T-helper 9 cell (primary cell): ENCODE data around the gene SRGAP1.
"Not testable (repeated sequence)": the region's sequence is repeated elsewhere in the genome, so short reads cannot be mapped to it uniquely, and the experiment has no call there.

ENCODE experiments used
- DNase-seq: peaks from one replicate; pipeline ENCODE4 v3.0.0-alpha.2; 2020

The SRGAP1 gene

GRCh38 chr12:63838411-63838810 lies 6.1 kb upstream of the SRGAP1 start:
- DNase-seq = no peak

DNA sequence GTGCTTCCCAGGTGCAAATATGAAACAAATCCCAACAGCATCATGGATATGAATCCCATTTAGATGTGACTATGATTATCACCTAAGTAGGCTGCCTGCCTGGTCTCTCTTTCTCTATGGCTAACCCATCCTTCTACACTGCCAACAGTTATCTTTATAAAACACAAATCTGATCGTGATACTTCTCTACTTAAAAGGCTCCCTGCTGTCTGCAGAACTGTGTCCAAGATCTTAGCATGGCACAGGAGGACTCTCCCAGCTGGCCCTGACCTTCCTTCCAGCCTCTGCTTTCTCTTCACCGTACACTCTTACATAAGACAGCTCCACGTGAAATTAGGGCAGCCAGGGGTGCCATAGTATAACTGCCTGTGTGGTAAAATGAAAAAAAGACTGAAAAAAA lies 3.5 kb upstream of the SRGAP1 start:
- no peak for DNase-seq

- DNase-seq = no peak
These were observed 2.9 kb upstream of the SRGAP1 start for GRCh38 chr12:63841571-63841970.

GRCh38 chr12:63842750-63843149 lies 1.8 kb upstream of the SRGAP1 start:
- not testable (repeated sequence) for DNase-seq

DNA sequence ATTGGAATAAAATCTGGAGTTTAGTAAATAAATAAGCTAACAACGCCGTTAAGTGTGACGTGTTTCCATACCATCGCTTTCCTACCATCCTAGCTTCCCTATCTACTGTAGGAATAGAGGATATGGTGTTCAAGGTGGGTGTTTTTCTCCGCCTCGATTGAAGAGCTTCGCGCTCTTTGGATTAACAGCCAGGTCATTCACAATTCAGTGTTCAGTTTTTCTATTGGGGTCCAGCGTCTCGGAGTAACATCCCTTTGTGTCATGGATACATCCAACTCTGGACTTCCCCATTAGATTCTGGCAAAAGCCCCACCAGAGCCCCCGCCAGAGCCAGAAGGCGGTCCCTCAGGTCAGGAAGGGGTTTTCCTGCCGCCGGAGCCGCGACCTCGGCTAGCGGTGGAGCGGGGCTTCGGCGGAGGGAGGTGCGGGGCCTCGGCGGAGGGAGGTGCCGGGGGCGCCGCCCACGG lies 1.2 kb upstream of the SRGAP1 start:
- DNase-seq = peak; percentile 8

GRCh38 chr12:63843721-63844390 lies 644 bp upstream of the SRGAP1 start:
- peak; percentile 53 for DNase-seq

DNA sequence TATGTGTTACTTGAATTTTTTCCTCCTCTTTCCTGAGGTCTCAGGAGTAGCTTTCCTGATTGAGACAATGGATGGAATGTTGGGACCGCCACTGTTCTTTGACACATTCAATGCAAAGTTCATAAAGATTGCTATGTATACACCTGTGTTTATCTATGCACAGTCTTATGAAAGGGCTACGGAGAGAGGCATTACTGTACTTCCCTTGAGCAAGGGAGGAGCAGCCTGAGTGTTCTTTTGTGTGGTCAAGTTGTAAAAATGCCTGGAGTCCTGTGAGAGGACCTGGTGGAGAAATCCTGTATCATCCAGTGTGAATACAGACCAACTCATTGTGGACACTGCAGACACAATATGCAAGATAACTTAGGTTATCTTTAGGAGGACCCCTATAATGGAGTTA lies 1.2 kb downstream of the SRGAP1 start:
- DNase-seq = no peak

DNA sequence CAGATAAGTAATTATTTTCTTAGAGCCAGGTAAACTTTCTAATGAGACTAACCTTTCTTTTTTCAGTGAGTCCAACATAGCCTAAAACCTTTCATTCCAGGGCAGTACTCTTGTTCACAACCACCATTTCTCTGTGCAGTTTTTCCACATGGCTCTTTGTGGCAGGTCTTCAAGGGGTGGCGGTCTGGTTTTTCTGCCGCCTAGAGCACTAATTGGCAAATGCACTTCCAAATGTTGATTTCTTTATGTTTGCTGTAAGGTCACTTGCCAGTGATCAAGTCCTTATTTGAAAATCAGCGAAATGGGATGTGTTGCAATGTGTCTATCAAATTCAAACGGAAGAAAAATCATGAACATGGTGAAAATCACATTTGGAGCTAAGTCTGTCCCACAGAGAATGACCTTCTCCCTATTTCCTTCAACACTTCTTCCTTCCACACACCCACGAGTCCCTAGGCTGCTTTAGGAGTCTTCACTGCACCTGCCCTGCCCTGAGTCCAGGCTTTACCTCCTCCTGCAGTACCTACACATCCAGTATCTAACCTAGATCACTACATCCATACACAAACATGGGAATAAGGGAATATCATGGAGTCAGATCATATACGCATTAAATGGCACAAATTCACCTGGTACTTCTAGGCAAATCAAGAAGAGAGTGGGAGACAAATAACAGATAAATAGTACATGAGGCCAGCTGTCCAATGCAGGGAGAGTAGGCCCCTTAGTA lies 1.9 kb downstream of the SRGAP1 start:
- no peak for DNase-seq

- DNase-seq = no peak
These were observed 4.0 kb downstream of the SRGAP1 start for GRCh38 chr12:63848450-63848849.

- DNase-seq = no peak
These were observed 4.7 kb downstream of the SRGAP1 start for GRCh38 chr12:63849106-63849620.

DNA sequence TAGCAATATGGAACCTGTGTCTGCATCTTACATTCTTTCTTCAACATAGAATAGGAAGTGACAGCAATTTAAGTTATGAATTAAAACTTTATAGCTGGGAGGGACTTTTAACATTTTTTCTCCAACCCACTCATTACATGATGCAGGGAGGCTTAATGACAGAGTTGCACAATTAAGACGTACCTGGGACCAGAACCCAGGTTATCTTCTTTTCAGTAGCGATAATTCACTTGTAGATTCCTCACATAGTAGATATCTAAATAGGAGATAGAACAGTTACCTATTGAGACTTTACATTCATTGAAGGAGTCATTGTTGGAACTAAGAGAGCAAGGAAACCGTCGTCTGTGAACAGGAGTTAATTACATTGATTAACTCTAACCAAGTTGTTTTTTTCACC lies 5.1 kb downstream of the SRGAP1 start:
- no peak for DNase-seq

- DNase-seq = no peak
These were observed 9.5 kb downstream of the SRGAP1 start for GRCh38 chr12:63853978-63854377.

DNA sequence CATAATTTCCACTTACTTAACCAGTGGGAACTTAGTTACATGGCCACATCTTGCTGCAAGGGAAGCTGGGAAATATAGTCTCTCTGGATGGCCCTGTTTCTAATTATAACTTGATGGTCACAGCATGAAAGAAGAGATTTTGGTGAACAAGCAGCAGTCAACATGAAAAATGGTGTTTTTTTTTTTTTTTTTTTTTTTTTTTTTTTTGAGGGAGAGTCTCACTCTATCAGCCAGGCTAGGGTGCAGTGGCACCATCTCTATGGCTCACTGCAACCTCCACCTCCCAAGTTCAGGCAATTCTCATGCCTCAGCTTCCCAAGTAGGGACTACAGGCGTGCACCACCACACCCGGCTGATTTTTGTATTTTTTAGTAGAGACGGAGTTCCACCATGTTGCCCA lies 10.8 kb downstream of the SRGAP1 start:
- no peak for DNase-seq

DNA sequence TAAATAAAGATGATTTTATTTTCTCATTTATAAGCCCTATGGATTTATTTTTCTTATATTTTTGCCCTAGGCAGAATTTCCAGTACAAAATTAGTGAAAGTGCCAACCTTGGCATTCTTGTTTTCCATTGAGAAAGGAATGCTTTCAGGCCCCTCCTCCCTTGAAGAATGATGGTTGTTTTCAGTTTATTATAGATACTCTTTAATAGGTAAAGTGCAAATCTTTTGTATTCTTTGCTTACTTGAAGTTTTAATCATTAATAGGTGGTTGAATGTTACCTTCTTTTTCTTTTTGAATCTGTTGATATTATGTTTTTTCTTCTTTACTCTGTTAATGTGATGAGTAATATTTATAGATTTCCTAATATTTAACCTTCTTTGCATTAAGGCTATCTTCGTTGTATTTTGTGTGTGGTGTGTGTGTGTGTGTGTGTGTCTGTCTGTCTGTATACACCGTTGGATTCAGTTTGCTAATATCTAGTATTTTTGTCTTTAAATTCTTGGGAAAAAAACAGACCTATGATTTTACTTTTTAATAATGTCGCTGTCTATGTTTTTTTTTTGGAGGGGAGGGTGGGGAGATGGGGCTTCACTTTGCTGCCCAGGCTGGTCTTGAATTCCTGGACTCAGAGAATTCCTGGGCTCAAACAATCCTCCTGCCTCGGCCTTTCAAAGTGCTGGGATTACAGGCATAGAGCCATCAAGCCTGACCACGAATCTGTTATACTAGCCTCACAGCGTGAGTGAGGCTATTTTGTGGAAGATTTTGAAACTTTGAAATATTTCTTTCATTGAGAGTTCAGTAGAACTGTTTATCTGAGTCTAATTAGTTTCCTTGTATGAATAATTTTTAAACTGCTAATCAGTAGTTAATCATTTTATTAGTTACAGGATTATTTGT lies 13.5 kb downstream of the SRGAP1 start:
- DNase-seq = no peak

DNA sequence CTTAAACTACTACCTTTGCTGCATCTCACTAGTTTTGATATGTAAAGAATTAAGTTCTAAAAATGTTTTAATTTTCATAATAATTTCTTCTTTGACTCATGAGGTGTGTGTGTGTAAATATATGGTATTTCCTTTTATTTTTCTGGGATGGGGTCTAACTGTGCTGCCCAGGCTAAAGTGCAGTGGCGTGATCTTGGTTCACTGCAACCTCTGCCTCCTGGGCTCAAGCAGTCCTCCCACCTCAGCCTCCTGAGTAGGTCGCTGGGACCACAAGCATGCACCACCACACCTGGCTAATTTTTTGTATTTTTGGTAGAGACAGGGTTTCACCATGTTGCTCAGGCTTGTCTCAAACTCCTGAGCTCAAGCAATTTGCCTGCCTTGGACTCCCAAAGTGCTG lies 15.4 kb downstream of the SRGAP1 start:
- not testable (repeated sequence) for DNase-seq

GRCh38 chr12:63862187-63862968 lies 17.9 kb downstream of the SRGAP1 start:
- no peak for DNase-seq

DNA sequence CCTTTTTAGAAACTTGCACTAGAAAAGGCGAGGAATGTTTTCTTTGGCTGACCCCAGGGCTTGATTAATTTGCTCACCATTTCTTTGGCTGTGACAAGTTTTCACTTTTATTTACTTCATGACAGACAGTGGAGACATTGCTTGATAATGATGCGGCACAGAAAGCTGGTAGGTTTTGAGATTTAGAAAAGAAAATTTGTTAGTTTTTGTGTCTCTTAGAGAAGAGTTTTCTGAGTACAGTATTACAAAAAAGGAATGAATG lies 18.4 kb downstream of the SRGAP1 start:
- no peak for DNase-seq

DNA sequence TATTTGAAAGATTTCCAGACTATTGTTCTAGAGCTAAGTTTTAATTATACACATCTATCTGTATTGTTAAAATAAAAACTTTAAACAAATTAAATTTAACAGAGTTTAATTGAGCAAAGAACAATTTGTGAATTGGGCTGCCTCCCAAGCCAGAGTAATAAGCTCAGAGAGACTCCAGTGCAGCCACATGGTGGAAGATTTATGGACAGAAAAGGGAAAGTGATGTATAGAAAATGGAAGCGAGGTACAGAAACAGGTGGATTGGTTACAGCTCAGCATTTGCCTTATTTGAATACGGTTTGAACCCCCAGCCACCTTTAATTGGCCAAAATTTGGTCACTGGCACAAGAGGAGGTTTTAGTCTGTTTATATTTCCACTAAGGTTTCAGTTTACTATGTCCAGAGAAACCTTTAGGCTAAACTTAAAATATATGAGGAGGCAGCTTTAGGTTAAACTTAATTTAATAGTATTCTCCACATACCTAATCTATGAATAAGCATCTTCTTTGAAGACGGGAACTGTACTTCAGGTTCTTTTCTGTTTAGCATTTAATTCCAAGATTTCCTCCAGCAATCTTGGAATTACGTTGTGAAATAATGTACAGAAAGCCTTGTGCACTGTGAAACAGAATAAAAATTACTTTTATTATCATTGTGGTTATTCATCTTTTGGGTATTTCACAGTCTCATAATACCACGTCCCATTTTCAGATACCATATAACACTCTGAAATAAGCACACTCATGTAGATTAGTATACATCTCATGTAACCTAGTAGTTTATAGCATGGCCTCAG lies 19.4 kb downstream of the SRGAP1 start:
- no peak for DNase-seq

DNA sequence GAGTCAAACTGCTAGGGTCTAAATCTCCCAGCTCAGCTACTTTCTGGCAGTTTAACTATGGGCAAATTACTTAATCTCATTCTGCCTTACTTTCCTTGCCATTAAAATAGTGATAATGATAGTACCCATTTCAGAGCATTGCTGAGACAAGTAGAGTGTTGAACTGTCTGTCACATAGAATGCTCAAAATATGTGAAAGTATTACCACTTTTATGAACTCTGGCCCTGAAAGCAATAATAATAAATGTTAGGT lies 19.9 kb downstream of the SRGAP1 start:
- DNase-seq = no peak

DNA sequence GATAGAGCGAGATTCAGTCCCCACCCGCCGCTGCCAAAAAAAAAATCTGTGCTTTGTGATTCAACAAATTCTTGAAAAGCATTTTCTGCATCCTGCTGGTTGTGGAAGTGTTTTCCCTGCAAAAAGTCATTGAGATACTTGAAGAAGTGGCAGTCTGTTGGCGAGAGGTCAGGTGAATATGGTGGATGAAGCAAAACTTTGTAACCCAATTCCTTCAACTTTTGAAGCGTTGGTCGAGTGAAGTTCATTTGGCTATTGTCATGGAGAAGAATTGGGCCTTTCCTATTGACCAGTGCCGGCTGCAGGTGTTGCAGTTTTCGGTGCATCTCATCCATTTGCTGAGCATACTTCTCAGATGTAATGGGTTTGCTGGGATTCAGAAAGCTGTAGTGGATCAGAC lies 20.9 kb downstream of the SRGAP1 start:
- no peak for DNase-seq

- DNase-seq = no peak
These were observed 22.6 kb downstream of the SRGAP1 start for GRCh38 chr12:63867053-63867452.

- DNase-seq = no peak
These were observed 25.2 kb downstream of the SRGAP1 start for GRCh38 chr12:63869656-63870055.
